Skin epidermis (tissue), 12 donors: ENCODE measurements around the gene STT3B.
"Not testable (repeated sequence)": the region's sequence is repeated elsewhere in the genome, so short reads cannot be mapped to it uniquely, and the experiment has no call there.

Source experiments
- H3K27ac ChIP-seq, 21 experiments: fragments of 200-600 bp; sonication (generic) in 11 of 21; one replicate each; pipeline ENCODE4 v1.5.0; 2020; ENCODE audit warnings: mild to moderate bottlenecking in 3 of 21, inconsistent platforms in 2 of 21, moderate library complexity in 2 of 21
- H3K4me3 ChIP-seq, 7 experiments: fragments of 200-600 bp; sonication (generic) in 2 of 7; one replicate each; pipeline ENCODE4 v1.5.0; 2020; ENCODE audit warnings: inconsistent platforms in 2 of 7, mild to moderate bottlenecking in 2 of 7, moderate library complexity in 1 of 7

STT3B gene

GRCh38 chr3:31532587-31533168 lies at the start of gene STT3B:
TSS of gene STT3B (plus strand) at chr3:31532925. CDS start at chr3:31532999, 74 bp downstream.
- Histone ChIP-seq H3K27ac (peak within 1 kb of the TSS; percentile 77 to 100 (median 96)), H3K4me3 (peak within 1 kb of the TSS; percentile 63 to 98 (median 84))

GRCh38 chr3:31483776-31484175 lies 48.9 kb upstream of the STT3B start:
- Histone ChIP-seq H3K27ac (no peak overlapping the region), H3K4me3 (no peak overlapping the region)

- Histone ChIP-seq H3K4me3 (no peak overlapping the region), H3K27ac (no peak overlapping the region)
Observed at GRCh38 chr3:31485196-31485595, 47.5 kb upstream of the STT3B start.

GRCh38 chr3:31486865-31487533 lies 45.7 kb upstream of the STT3B start:
- H3K27ac ChIP-seq = no peak overlapping the region
- H3K4me3 ChIP-seq = no peak overlapping the region

- Histone ChIP-seq H3K4me3 (no peak overlapping the region), H3K27ac (no peak overlapping the region)
Observed at GRCh38 chr3:31488475-31489017, 44.2 kb upstream of the STT3B start.

GRCh38 chr3:31490502-31490901 lies 42.2 kb upstream of the STT3B start:
- H3K4me3 ChIP-seq = no peak overlapping the region
- no peak overlapping the region for H3K27ac ChIP-seq

GRCh38 chr3:31491660-31492059 lies 41.1 kb upstream of the STT3B start:
- Histone ChIP-seq H3K27ac (no peak overlapping the region), H3K4me3 (no peak overlapping the region)

GRCh38 chr3:31493149-31493548 lies 39.6 kb upstream of the STT3B start:
- no peak overlapping the region for H3K4me3 ChIP-seq
- no peak overlapping the region for H3K27ac ChIP-seq

- H3K27ac ChIP-seq = no peak overlapping the region
- no peak overlapping the region for H3K4me3 ChIP-seq
Observed at GRCh38 chr3:31495971-31496665, 36.6 kb upstream of the STT3B start.

- H3K4me3 ChIP-seq = no peak overlapping the region
- no peak overlapping the region for H3K27ac ChIP-seq
Observed at GRCh38 chr3:31498791-31499190, 33.9 kb upstream of the STT3B start.

GRCh38 chr3:31499281-31499680 lies 33.4 kb upstream of the STT3B start:
- H3K4me3 ChIP-seq = no peak overlapping the region
- H3K27ac ChIP-seq = no peak overlapping the region

- no peak overlapping the region for H3K27ac ChIP-seq
- no peak overlapping the region for H3K4me3 ChIP-seq
Observed at GRCh38 chr3:31502803-31503221, 29.9 kb upstream of the STT3B start.

- H3K27ac ChIP-seq = no peak overlapping the region
- H3K4me3 ChIP-seq = no peak overlapping the region
Observed at GRCh38 chr3:31503456-31503855, 29.3 kb upstream of the STT3B start.

- H3K27ac ChIP-seq = no peak overlapping the region
- H3K4me3 ChIP-seq = no peak overlapping the region
Observed at GRCh38 chr3:31504230-31504629, 28.5 kb upstream of the STT3B start.

- Histone ChIP-seq H3K27ac (no peak overlapping the region), H3K4me3 (no peak overlapping the region)
Observed at GRCh38 chr3:31505371-31506048, 27.2 kb upstream of the STT3B start.

- not testable (repeated sequence) for H3K27ac ChIP-seq, H3K4me3 ChIP-seq
Observed at GRCh38 chr3:31506515-31506914, 26.2 kb upstream of the STT3B start.

GRCh38 chr3:31508452-31509146 lies 24.1 kb upstream of the STT3B start:
- Histone ChIP-seq H3K27ac (no peak overlapping the region), H3K4me3 (no peak overlapping the region)

- H3K27ac ChIP-seq = no peak overlapping the region
- no peak overlapping the region for H3K4me3 ChIP-seq
Observed at GRCh38 chr3:31509147-31509728, 23.5 kb upstream of the STT3B start.

GRCh38 chr3:31514570-31514969 lies 18.2 kb upstream of the STT3B start:
- no peak overlapping the region for H3K27ac ChIP-seq

More at GRCh38 chr3:31514570-31514969, 18.2 kb upstream of the STT3B start:
- H3K4me3 ChIP-seq = no peak overlapping the region
